ENCODE results near the gene OPRL1.

The OPRL1 gene

DNA sequence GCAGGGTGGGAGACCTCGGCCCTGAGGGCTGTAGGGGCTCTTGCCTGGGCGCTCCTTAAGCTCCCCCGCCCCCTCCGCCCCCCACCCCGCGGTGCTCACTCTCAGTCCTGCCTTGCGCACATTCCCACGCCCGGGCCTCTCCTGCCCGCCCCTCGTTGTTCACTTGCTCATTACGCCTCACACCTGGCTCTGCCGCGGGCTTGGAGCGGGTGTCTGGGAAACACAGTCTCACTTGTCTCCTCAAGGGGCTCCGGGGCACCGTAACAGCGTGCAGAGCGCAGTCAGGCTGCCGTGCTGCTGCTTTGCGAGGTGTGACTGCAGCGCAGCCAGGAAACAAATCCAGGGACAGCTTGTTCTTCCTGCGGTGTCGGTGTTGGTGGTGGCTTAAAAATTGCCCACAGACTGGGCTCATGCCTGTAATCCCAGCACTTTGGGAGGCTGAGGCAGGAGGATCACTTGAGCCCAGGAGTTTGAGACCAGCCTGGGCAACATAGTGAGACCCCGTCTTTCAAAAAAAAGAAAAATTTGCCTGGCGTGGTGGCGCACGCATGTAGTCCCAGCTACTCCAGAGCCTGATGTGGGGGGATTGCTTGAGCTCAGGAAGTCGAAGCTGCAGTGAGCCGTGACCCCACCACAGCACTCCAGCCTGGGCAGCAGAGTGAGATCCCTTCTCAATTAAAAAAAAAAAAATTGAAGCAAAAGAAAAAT is 22.9 kb downstream of the OPRL1 start:
- DNase-seq (ENCODE audit: low read depth in 2 of 2) = no peak

DNA sequence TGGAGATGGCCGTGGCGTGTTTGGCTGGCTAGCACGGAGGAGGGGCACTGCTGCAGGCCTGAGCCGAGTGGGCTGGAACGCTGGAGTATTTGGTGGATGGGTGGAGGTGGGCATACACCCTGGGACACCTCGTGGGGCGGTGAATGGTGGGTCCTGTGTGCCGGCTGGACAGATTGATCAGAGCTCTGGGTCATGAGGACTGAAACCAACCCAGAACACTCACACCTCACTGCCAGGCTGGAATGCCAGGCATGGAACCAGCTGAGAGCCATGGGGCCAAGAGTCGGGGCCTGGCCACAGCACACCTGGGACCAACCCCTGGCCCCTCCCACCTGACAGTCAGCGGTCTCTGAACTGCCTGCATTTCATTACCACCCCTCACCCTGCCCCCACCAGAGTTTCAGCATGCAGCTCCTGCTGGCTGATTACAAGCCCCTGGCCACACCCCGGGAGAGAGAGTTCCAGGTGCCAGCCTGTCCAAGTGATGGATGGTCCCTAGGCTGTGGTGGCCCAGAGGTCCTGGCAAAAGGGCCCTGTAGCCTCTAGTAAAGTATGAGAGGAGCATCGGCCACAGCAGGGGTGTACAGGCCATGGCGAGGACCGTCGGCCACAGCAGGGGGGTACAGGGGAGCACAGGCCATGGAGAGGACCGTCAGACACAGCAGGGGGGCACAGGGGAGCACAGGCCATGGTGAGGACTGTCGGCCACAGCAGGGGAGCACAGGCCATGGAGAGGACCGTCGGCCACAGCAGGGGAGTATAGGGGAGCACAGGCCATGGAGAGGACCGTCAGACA is 24.2 kb downstream of the OPRL1 start:
- DNase-seq (ENCODE audit: low read depth in 2 of 2) = no peak

DNA sequence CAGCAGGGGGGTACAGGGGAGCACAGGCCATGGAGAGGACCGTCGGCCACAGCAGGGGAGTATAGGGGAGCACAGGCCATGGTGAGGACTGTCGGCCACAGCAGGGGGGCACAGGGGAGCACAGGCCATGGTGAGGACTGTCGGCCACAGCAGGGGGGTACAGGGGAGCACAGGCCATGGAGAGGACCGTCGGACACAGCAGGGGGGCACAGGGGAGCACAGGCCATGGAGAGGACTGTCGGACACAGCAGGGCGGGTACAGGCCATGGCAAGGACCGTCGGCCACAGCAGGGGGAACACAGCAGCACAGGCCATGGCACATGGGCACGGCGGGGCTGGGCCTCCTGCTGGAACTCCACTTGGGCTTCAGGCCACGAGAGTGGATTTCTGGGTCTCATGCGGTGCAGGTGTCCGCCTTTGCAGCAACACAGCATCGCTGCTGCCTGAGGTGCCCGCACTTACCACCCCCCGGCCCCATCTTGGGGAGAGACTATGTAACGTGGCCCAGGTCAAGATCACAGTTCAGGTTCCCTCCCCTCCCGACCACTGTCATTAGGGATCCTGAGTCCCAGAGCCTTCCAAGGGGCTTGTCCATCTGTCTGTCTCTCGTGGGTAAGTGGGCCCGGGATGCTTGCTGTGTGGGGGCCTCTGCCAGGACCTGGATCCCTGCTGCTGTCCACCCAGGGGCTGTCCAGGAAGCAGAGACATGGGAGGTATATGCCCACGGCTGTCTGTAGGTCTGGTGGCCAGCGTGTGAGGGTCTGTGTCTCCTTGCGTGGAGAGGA is 25.0 kb downstream of the OPRL1 start:
- no peak for DNase-seq (ENCODE audit: low read depth in 2 of 2)

DNA sequence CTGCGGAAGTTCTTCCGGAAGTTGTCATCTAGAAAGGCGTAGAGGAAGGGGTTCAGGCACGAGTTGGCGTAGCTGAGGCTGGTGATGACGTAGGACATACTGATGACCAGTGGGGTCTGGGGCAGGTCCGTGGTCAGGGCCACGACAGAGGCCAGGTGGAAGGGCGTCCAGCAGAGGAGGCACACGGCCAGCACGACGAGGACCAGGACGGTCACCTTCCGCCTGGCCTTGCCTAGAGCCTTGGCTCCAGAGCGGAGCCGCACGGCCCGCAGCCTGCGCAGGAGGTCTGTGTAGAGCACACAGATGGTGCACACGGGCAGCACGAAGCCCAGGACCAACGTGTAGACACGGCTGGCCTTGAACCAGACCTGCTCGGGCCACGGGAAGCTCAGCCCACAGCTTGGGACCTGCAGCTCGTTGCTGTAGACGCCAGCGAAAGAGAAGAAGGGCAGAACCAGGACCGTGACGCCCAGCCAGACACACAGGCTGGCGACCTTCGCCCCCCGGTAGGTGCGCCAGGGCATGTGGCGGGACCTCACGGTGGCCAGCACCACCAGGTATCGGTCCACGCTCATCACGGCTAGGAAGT is 26.1 kb downstream of the OPRL1 start:
- no peak for DNase-seq (ENCODE audit: low read depth in 2 of 2)

DNA sequence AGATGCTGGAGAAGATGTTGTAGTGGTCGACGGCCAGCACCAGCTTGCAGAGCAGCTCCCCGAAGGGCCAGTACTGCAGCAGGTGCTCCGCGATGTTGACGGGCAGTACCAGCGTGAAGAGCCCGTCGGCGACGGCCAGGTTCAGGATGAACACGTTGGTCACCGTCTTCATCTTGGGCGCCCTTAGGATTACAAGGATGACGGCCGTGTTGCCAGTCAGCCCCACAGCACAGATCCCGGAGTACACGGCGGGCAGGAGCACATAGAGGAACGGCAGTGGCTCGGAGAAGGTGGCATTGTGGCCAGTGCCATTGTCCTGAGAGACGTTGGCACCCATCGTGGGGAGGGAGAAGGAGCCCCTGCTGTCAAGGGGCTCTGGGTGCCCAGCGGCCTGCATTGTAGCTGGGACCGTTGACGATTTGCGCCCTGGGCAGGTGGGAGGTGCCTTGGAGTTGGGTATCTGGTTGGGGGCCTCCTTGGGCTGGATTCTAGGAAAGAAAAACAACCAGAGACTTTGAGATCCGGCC is 26.6 kb downstream of the OPRL1 start:
- no peak for DNase-seq (ENCODE audit: low read depth in 2 of 2)

DNA sequence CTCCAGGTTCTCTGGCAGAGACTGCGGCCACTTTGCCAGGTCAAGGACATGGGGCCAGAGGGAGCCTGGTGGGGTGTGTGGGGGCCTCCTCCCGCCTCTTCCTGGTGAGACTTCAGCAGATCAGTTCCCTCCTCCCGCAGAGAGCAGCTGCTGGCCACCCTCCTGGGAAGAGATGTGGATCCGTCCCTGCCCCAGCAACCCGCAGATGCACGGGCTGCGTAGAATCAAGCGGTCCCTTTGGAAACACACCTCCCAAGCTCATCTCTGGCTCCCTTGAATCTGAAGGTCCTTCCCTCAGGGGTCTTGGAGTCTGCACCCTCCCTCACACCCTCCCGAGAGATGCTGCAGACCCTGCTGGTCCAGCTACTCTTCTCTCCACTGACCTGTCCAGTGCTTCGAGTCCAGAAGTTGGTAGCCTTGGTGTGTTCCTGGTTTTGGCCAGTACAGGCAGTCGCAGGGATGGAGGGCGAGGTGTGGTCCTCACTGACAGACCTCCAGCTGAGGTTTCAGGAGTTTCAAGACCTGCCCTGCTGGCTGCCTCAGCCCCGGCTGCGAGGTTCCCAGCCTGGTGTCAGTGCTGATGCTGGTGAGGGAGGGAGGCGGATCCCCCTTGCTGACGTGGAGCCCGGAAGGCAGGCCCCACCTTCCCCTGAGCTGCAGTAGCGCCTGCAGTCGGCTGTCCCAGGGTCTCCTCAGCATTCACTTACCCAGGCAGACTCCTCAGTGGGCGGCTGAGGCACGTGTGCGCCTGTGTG is 27.3 kb downstream of the OPRL1 start, which contains the start of gene NPBWR2:
Gene NPBWR2 (minus strand): TSS at position 585 of the 755 bp plus-strand sequence. CDS start 734 bp downstream, outside the sequence.
- no peak for DNase-seq (ENCODE audit: low read depth in 2 of 2)

DNA sequence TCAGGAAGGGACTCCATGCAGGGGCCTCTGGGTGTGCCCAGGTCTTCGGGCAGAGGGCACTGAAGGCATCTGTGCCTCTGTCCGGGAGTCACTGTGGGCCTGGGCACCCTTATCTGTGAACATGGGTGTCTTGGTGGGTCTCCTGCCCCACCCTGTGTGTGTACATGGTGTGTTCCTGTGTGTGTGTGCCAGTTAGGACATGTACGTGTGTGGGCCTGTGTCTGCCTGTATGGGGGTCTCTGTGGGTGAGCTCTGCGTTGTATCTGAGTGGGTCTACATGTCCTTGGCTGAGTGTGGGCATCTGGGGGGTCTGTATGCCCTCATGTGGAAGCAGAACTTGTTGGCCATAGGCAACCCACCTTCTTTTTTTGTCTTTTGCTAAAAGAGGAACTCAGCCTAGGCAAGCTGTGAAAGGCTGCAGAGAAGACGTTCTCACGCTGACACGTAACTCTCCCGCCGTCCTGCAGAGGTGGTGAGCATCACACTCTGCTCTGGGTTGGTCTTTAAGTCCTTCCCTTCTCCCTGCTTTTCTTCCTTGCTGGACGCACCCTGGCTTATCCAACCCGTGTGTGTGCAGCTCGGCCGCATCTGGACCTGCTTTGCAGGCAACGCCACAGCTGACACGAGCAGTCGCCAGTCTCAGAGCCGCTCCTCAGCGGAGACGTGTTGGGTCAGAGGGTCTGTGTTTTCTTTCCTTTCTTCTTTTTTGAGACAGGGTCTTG is 28.0 kb downstream of the OPRL1 start:
- no peak for DNase-seq (ENCODE audit: low read depth in 2 of 2)

DNA sequence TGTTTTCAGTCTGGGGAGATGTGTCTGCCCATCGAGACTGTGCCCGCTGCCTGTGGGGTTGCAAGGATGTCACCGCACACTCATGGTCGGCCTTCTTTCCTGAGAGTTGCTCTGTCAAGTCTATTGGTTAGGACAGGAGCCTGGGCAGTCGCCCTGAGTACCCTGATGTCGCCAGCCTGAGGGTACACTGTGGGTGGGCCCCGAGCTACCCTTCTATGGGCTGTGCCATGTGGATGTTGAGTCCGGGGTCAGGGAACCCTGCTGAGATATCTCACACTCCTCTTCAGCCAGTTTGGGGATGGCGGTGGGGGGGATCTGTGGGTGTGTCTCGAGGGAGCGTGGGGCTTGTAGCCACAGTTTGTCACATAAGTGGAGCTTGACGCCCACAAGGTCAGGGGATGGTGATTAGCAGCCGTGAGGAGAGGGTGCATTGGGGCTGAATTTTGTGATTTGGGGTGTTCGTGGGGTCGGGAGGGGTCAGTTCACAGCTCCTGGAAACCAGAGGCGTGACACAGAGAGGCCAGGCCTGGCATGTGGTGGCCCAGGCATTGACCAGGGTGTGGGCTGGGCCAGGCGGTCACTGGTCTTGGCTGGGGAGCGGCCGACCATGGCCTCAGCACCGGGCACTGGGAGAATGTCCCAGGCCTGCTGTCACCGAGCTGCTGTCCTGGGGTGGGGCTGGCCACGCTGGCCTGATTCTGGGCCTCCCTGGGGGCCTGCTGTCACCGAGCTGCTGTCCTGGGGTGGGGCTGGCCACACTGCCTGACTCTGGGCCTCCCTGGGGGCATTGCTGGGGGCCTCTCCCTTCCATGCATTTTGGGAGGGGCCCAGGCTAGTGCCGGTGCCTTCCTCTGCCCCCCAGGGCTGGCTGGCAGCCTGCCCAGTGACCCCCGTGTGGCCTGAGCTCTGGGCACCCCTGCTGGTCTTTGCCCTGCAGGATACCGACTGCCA is 29.1 kb downstream of the OPRL1 start:
- no peak for DNase-seq (ENCODE audit: low read depth in 2 of 2)

DNA sequence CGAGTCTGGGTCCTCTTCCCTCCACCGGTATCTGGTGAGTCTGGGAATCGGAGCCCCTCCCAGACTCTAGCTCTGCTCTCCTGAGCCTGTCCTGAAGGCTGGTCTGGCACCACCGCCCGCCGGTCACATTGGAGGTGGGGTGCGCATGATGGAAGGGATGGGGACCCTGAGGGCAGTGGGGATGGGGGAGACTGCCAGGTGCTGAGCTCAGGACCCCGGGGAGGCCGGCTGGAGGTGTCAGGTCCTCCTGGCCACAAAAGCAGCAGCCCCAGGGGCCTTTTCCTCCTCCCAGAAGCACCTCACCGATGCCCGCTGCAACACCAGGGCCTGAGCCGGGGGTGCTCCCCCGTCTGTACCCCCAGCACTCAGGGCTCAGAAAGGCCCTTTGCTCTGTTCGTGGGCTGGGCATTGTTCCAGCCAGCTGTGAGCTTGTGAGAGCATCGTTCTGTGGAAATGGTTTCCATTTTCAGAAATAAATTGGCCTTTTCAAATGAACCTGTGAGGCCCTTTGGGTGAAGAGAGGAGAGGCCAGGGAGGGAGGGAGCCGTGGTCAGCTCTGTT is 30.0 kb downstream of the OPRL1 start:
- no peak for DNase-seq (ENCODE audit: low read depth in 2 of 2)

DNA sequence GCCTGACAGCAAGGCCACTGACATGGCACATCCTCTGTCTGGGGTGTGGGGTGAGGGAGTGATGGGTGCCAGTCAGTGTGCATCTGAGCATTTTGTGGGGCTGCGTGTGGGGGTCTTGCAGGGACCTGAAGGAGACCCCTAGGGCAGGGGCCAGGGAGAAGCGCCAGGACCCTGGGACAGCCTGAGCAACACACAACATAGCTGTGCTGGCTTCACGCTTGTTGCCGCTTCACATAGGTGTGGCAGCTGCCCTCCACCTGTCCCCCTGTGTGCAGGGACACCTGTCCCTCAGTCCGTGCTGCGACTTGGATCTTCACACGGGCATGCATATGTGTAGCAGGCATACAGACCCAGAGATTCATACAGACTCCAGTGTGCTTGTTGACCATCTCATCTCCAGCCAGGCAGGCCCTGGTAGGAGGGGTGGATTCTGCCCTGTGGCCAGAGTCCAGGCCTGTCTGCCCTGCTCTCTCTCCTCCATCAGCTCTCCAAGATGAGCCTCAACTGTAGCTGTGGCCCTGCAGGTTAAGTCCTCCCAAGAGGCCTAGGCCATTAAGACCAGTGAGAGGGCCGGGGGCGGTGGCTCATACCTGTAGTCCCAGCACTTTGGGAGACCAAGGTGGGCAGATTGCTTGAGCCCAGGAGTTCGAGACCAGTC is 30.7 kb downstream of the OPRL1 start:
- no peak for DNase-seq (ENCODE audit: low read depth in 2 of 2)

DNA sequence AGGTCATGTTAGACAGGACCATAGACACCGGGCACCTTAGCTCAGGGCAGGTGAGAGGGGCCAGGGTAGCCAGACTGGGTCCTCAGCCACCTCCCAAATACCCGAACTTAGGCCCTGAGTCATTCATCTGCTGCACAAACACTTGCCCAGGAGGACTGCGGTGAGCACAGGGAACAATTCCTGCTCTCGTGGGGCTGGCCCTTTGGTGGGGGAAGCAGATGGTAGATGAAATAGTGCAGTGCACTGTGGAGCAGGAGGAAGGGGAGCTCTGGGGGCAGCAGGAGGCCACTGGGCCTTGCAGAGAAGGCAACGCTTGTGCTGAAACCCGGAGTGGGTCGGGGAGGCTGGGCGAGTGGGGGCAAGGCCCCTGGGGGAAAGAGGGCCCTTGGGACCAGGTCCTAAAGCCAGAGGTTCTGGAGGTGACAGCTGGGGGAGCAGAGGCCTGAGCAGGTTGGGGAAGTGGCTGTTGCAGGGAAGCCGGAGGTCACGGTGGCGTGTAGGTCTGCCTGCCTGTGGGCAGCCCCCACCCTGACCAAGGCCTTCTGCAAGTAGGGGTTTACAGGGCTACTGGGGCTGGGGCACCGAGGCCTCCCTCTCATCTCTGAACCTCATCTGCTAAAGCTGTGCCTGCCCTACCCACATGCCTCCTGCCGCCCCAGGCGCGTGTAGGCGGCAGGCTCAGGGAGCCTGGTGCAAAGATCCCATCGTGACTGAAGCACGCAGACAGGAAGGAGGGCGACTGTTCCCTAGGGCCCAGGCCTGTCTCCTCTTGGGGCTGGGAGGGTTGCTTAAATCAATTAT is 32.2 kb downstream of the OPRL1 start:
- DNase-seq (ENCODE audit: low read depth in 2 of 2) = no peak

DNA sequence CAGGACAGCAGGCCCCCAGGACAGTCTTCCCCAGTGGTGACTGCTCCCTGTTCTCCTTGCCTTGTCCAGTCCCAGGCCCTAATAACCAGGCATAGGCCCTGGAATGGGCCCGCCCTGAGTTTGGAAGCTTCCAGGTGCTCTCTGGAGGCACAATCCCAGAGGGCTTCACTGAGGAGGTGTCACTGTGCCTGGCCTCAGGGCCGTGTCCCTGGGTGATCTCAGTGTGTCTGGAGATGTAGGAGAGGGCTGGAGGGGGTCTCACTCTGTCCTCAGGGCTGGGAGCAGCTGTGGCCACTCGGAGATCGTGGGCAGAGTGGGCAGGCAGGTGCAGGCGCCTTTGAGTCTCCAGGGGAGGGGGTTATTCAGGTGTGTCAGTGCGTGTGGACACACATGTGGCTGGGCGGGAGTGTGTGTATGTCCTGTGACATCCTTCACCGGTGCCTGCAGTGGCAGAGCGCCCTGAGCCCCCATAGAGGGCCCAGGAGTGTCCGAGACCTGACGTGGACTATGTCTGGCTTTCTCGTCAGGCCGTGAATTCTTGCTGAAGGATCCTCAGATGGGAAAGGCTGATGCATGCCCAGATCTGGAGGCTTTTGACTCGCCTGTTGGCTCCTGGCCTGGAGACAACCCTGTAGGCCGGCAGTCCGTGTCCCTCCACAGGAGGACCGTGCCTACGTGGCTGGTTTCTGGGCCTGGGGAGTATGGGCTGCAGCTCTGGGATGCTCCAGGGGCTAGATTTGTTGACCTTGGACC is 33.0 kb downstream of the OPRL1 start:
- no peak for DNase-seq (ENCODE audit: low read depth in 2 of 2)

DNA sequence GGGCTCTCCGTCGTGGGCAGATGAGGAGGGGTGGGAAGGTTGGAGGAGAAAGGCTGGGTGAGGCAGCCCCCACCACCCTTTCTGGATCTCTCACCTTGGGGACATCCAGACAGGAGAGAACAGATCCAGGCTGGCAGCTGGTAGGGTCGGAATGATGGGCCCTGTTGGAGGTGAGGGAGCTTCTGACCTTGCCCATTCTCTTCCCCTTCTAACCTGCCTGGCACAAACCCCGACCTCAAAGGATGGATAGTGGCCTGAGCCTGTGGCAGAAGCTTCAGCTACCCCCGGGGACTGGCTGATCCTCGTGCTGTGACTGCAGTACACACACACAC is 33.5 kb downstream of the OPRL1 start:
- DNase-seq (ENCODE audit: low read depth in 2 of 2) = no peak

DNA sequence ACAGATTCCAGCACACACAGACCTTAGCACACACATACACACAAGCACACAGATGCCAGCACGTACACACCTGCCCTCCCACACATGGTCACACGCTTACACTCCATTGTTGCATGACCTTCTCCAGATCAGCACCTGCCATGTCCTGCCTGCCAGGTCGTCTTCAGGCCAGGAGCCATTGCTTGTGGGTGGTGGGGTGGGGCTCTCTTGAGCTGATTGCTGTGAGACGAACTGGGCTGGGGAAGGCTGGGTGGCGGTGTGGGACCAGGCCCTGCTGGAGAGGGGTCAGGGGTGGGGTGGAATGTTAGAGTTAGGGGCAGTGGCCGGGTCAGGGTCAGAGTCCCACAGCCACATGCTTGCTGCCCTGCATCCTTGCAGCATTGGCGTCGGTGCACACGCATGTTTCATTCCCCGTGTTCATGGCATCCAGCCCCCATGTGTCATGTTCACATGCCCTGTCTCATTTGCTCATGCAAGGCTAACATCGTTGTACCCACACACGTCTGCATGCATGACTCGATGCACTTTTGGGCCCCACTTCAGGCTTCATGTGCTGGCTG is 34.0 kb downstream of the OPRL1 start:
- DNase-seq (ENCODE audit: low read depth in 2 of 2) = no peak

DNA sequence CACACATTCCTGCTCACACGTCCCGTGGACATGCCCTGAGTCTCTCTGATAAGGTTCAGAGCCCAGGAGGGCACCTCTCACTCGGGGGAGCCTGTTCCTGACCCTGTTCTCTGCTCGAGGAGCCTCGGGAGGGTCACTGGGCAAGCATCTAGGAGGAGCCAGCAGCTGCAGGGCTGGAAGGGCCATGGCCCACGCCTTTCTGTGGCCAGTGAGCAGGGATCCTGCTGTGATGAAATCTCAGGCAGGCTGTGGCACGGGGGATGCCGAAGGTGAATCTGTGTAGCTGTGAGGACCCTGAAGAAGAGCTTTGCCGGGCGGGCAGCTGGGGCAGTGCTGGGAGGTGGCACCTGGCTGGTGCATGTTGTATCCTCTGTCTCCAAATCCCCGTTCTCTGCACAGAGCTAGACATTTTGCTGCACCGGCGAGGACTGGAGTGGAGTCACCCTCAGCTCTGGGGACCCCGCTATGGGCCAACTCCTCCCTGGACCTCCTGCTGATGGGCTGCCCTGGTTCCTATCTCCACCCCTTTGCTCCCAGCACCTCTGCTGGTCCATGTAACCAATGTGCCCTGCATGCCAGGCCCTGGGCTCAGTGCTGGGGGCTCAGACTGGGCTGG is 34.6 kb downstream of the OPRL1 start:
- no peak for DNase-seq (ENCODE audit: low read depth in 2 of 2)

Measured in stimulated activated CD8-positive, alpha-beta memory T cell treated with anti-CD3 and anti-CD28 coated beads, Interleukin-15, amount 100 ng/mL, for 48 hours (primary cell).